HepG2 (cell line): ENCODE results near the gene C16orf87. TPM values are rescaled to one million over a fixed set of nuclear protein-coding genes. Genes with fewer than 3 reads are reported as not detected.
A peak's percentile ranks its signal among the peaks of the same experiment; 100 is the strongest.

Experiments used
- ADNP ChIP-seq: sonication (generic); formaldehyde crosslinking; IDR thresholded peaks from 2 replicates; pipeline ENCODE4 v1.4.0; 2020; ENCODE audit warnings: missing genetic modification reagents
- DNMT1 ChIP-seq: sonication (generic); formaldehyde crosslinking; IDR thresholded peaks from 2 replicates; pipeline ENCODE4 v1.5.1; 2020; ENCODE audit warnings: mild to moderate bottlenecking, missing genetic modification reagents
- HOXD1 ChIP-seq: sonication (generic); formaldehyde crosslinking; IDR thresholded peaks from 2 replicates; pipeline ENCODE4 v1.5.0; 2020; ENCODE audit warnings: missing genetic modification reagents
- KLF6 ChIP-seq: IDR thresholded peaks from 2 replicates; pipeline ENCODE4 v1.8.0; 2016; ENCODE audit warnings: missing biosample characterization, missing genetic modification reagents
- MED13 ChIP-seq: sonication (generic); formaldehyde crosslinking; IDR thresholded peaks from 2 replicates; pipeline ENCODE4 v1.5.0; 2020; ENCODE audit warnings: missing genetic modification reagents
- PATZ1 ChIP-seq: sonication (generic); formaldehyde crosslinking; IDR thresholded peaks from 2 replicates; pipeline ENCODE4 v1.4.0; 2020; ENCODE audit warnings: missing genetic modification reagents
- PBX3 ChIP-seq: sonication (generic); formaldehyde crosslinking; IDR thresholded peaks from 2 replicates; pipeline ENCODE4 v1.8.1; 2023; ENCODE audit warnings: missing genetic modification reagents, inconsistent platforms, borderline replicate concordance
- PHF20 ChIP-seq: sonication (generic); formaldehyde crosslinking; IDR thresholded peaks from 2 replicates; pipeline ENCODE4 v1.5.0; 2020; ENCODE audit warnings: mild to moderate bottlenecking, missing genetic modification reagents
- POLR2AphosphoS5 ChIP-seq: IDR thresholded peaks from 2 replicates; pipeline ENCODE4 v1.6.1; 2012; ENCODE audit warnings: low read depth, low read length
- SRSF1 ChIP-seq: fragments of 200-400 bp; formaldehyde crosslinking; optimal IDR thresholded peaks from 2 replicates; pipeline ENCODE3; 2017; ENCODE audit warnings: mild to moderate bottlenecking, low read depth, low read length, moderate library complexity
- ZBTB26 ChIP-seq: IDR thresholded peaks from 2 replicates; pipeline ENCODE4 v1.6.1; 2016; ENCODE audit warnings: missing compliant biosample characterization, missing genetic modification reagents, borderline replicate concordance
- ZNF142 ChIP-seq: sonication (generic); formaldehyde crosslinking; IDR thresholded peaks from 2 replicates; pipeline ENCODE4 v1.4.0; 2020; ENCODE audit warnings: missing genetic modification reagents
- ZNF512 ChIP-seq: sonication (generic); formaldehyde crosslinking; IDR thresholded peaks from 2 replicates; pipeline ENCODE4 v1.4.0; 2020; ENCODE audit warnings: mild to moderate bottlenecking, missing genetic modification reagents
- ZNF577 ChIP-seq: sonication (generic); formaldehyde crosslinking; IDR thresholded peaks from 2 replicates; pipeline ENCODE4 v1.4.0; 2020; ENCODE audit warnings: mild to moderate bottlenecking, low read depth, missing genetic modification reagents, borderline replicate concordance
- ZNF615 ChIP-seq: sonication (generic); formaldehyde crosslinking; IDR thresholded peaks from 2 replicates; pipeline ENCODE4 v1.5.0; 2020; ENCODE audit warnings: mild to moderate bottlenecking, missing genetic modification reagents, borderline replicate concordance
- ZUFSP ChIP-seq: sonication (generic); formaldehyde crosslinking; IDR thresholded peaks from 2 replicates; pipeline ENCODE4 v1.9.0; 2021; ENCODE audit warnings: missing genetic modification reagents, mild to moderate bottlenecking, borderline replicate concordance
- polyA plus RNA-seq, 8 experiments: library from polyadenylated mRNA; depleted of rRNA in 3 of 8; stranded (reverse) in 7 of 8; unstranded in 1 of 8; fragments of >200 nt; fragmentation: Illumina TruSeq in 4 of 8; extraction: Trizol in 4 of 8; gene quantifications; 2 replicates each; pipeline versions ENCODE4 v1.2.1 to v1.2.3, GENCODE V29; 2011 to 2016; ENCODE audit warnings: low read depth in 4 of 8, missing spikeins in 1 of 8, mixed read lengths in 1 of 8; ENCODE audit not compliant: insufficient read depth in 1 of 8
- total RNA-seq, 5 experiments: library from RNA; depleted of rRNA; stranded (reverse); fragments of >200 nt; fragmentation: Illumina TruSeq; extraction: Trizol; gene quantifications; 2 replicates each; pipeline ENCODE4 v1.2.3, GENCODE V29; 2016; ENCODE audit warnings: low read depth in 1 of 5

Gene C16orf87
- total and polyA plus RNA-seq, 2 of the 13 experiments (the other 11 are each of a cell fraction or from before 2014, with no cell fraction given) = 8.6 to 19.5 TPM

GRCh38 chr16:46839986-46840443, 9.0 kb upstream of the C16orf87 start (continued):
- TF ChIP-seq PBX3 (CRISPR knock-in tag) (no peak), ZNF615 (CRISPR knock-in tag) (no peak), DNMT1 (CRISPR knock-in tag) (no peak), HOXD1 (no peak), PHF20 (CRISPR knock-in tag) (0 out of 2 replicates have a peak, but pooled peaks have one; percentile 18), PATZ1 (peak; percentile 77), ZNF512 (CRISPR knock-in tag) (no peak), ZNF142 (no peak), SRSF1 (no peak), POLR2AphosphoS5 (no peak), ZNF577 (CRISPR knock-in tag) (no peak), ZBTB26 (CRISPR knock-in tag) (0 out of 2 replicates have a peak, but pooled peaks have one; percentile 57), ZUFSP (no peak), KLF6 (CRISPR knock-in tag) (no peak), ADNP (CRISPR knock-in tag) (no peak), MED13 (CRISPR knock-in tag) (no peak)
